ENCODE measurements around the gene SNIP1. TPM values are rescaled to one million over a fixed set of nuclear protein-coding genes. Genes with fewer than 3 reads are reported as not detected.
"Not testable (repeated sequence)": the region's sequence is repeated elsewhere in the genome, so short reads cannot be mapped to it uniquely, and the experiment has no call there.

The SNIP1 gene
- total RNA-seq, 2 donors from 2014 or later = 51.1 to 58.5 TPM

DNA sequence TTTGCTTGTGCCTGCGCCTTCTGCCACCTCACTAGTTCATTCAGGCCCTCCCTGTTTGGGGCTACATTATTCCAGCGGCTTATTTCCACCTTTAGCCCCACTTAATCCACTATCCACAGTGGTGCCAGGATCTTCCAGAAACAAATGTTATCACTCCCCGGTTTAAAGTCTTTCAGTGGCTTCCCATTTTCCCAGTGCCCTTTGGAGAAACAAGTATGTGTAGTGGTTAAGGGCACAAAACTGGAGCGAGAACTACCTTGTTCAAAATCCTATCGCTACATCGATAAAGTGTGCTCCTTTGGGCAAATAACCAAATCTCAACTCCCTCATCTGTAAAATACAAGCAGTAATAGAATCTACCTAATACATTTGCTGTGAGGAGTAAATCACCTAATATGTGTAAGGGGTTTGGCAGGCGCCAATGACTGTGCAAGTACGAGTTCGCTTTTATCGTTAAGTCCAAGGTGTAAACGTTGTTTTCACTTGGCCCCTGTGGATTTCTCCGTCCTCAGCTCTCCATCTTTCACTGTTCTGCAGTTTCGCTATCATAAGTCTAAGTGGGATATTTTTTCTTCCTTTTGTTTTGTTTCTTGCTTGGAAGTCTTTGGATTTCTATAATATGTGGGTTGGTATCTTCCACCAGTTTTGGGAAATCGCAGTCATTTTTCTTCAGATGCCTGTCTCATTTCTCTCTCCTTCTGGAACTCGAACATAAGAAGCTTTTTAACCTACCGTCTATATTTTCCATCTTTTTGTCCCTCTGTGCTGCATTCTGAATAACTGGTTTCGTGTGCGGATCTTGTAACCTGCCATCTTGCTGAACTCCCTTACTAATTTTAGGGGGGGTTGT, 38.7 kb downstream of the SNIP1 start:
- ATAC-seq (no peak), DNase-seq (no peak)
- H3K9me3 ChIP-seq (ENCODE audit: control insufficient read depth, low read length, poor library complexity, severe bottlenecking) = no peaks in the 10 kb centered on the region
- peaks cover 26% of the 10 kb centered on the region for H3K4me1 Mint-ChIP-seq
- H3K27me3 Mint-ChIP-seq = no peaks in the 10 kb centered on the region
- H3K27ac Mint-ChIP-seq = peak overlapping the region; percentile 91
- peak overlapping the region; percentile 98 for H3K4me3 Mint-ChIP-seq
- H3K36me3 Mint-ChIP-seq (ENCODE audit: low read depth) = peaks cover 2% of the 10 kb centered on the region

DNA sequence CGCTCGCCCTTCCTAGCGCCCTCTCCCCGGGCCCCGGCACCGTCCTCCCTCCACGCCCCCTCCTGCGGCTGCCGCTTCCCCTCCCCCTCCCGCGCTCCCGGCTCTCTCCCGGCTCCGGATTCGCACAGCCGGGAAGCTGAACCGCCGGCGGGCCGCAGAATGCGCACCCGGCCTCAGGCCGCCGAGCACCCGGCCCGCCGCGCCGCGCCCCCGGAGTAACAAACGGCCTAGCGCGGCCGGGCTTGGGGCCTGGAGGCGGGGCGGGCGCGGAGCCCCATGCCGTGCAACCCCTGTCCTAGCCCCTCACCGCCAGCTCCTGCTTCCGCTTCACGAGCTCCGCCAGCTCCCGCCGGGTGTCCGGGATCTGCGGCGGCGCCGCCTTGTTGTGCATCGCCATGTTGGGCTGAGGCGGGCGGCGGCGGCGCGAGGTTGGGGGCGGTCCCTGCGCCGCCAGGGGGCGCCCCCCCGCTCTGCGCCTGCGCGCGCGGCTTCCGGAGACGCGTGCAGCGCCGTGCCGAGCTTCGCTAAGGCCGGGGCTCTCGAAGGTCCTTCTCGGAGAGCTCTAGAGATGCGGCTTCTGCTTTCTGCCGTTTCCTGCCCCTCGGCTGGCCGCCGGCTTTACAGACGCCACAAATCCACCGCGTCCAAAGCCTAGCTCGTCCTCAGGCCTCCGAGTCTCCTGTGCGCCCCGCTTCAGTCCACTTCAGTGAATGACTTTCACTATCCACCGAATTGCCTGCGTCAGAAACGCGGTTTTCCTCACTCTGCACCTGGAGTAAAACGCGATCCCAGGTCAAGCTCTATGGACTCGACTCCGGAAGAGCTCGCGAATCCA, 39.5 kb downstream of the SNIP1 start, which contains the start of gene MEAF6:
Gene MEAF6 (minus strand): TSS at position 417 of the 835 bp plus-strand sequence. CDS start 20 bp downstream, at position 397.
- Mint-ChIP-seq H3K4me3 (peak within 1 kb of the TSS; percentile 98), H3K27me3 (no peaks in the 10 kb centered on the region), H3K4me1 (peaks cover 26% of the 10 kb centered on the region), H3K27ac (peak within 1 kb of the TSS; percentile 93), H3K36me3 (ENCODE audit: low read depth) (peaks cover 2% of the 10 kb centered on the region)
- no peaks in the 10 kb centered on the region for H3K9me3 ChIP-seq (ENCODE audit: control insufficient read depth, low read length, poor library complexity, severe bottlenecking)
- DNase-seq (peak; percentile 84 to 92 (median 84)), ATAC-seq (peak; percentile 95)

DNA sequence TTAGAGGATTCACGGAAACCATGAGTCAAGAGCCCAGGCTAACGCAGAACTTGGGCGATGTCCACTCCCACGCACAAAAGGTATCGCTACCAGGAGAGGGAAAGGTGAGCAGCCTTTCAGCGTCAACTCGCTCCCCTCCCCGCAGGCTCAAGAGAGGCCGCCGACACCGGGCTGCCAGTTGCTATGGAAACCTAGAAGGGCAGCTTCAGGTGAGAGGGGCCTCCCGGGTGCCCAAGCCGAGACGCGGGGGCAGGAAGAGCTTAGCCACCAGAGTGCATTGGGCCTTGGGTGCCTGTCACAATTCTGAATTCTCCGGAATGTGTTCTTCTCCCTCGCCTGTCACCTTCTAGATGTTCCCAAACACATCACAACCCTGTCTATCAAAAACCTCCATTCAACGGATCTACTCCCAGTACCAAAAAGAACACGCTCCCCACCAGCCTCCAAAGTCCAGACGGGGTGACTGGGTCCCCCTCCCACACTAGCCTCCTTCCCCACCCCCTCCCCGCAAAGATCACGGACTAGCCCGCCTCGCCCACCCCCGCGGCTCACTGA, 40.2 kb downstream of the SNIP1 start:
- H3K36me3 Mint-ChIP-seq (ENCODE audit: low read depth) = peaks cover 2% of the 10 kb centered on the region
- peak; percentile 20 for ATAC-seq

DNA sequence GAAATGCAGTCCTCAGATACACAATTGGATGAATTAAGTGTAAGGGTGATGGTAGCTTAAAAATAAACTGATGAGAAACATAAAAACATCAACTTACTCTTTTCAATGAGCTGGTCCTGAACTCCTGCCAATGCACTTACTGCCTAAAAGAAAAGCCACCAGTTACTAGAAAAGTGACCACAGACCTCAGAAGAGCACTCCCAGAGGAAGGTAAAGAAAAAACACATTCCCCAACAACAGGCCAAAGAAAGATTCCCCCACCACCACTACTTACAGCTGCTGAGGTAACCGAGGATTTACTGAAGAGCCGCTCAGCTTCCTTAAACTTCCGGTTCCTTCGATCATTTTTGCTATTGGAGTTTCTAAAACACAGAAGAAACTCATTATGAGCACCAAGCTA, 44.9 kb downstream of the SNIP1 start:
- Mint-ChIP-seq H3K27ac (peak overlapping the region; percentile 56), H3K36me3 (ENCODE audit: low read depth) (peaks cover 5% of the 10 kb centered on the region), H3K27me3 (no peaks in the 10 kb centered on the region), H3K4me3 (no peak overlapping the region), H3K4me1 (peaks cover 27% of the 10 kb centered on the region)
- no peak for ATAC-seq
- no peak for DNase-seq
- no peaks in the 10 kb centered on the region for H3K9me3 ChIP-seq (ENCODE audit: control insufficient read depth, low read length, poor library complexity, severe bottlenecking)

More for the DNA sequence above, 40.2 kb downstream of the SNIP1 start:
- no peaks in the 10 kb centered on the region for H3K9me3 ChIP-seq (ENCODE audit: control insufficient read depth, low read length, poor library complexity, severe bottlenecking)
- Mint-ChIP-seq H3K27me3 (no peaks in the 10 kb centered on the region), H3K27ac (peak overlapping the region; percentile 93), H3K4me1 (peaks cover 32% of the 10 kb centered on the region), H3K4me3 (peak overlapping the region; percentile 98)
- peak; percentile 11 to 31 (median 24) for DNase-seq

DNA sequence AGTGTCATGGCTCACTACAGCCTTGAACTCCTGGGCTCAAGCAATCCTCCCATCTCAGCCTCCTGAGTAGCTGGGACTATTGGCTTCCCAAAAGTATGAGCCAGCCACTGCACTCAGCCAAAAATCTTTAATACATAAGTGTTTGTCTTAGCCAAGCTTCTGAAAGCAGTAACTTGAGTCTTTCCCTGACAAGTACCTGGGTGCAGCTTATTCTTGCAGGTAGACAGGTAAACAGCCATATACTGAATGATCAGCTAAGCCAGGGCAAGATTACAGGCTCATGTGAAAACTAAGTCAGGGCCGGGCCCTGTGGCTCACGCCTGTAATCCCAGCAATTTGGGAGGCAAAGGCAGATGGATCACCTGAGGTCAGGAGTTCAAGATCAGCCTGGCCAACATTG, 47.4 kb downstream of the SNIP1 start:
- Mint-ChIP-seq H3K4me3 (no peak overlapping the region), H3K4me1 (peaks cover 12% of the 10 kb centered on the region)

DNA sequence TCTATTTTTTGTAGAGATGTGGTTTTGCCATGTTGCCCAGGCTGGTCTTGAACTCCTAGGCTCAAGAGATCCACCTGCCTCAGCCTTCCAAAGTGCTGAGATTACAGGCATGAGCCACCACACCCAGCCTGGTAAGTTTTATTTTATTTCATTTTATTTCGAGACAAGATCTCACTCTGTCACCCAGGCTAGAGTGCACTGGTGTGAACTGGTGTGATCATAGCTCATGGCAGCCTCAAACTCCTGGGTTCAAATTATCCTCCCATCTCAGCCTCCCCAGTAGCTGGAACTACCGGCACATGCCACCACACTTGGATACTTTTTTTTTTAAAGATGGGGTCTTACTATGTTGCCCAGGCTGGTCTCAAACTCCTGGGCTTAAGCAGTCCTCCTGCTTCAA, 51.3 kb downstream of the SNIP1 start:
- not testable (repeated sequence) for ATAC-seq; H3K36me3 Mint-ChIP-seq (ENCODE audit: low read depth); H3K27me3 Mint-ChIP-seq; H3K27ac Mint-ChIP-seq; H3K4me3 Mint-ChIP-seq; DNase-seq; H3K9me3 ChIP-seq (ENCODE audit: control insufficient read depth, low read length, poor library complexity, severe bottlenecking); H3K4me1 Mint-ChIP-seq

More for the DNA sequence above, 47.4 kb downstream of the SNIP1 start:
- Mint-ChIP-seq H3K27me3 (no peaks in the 10 kb centered on the region), H3K36me3 (ENCODE audit: low read depth) (peaks cover 4% of the 10 kb centered on the region), H3K27ac (peak overlapping the region; percentile 16)
- H3K9me3 ChIP-seq (ENCODE audit: control insufficient read depth, low read length, poor library complexity, severe bottlenecking) = no peaks in the 10 kb centered on the region
- DNase-seq = no peak
- ATAC-seq = no peak

DNA sequence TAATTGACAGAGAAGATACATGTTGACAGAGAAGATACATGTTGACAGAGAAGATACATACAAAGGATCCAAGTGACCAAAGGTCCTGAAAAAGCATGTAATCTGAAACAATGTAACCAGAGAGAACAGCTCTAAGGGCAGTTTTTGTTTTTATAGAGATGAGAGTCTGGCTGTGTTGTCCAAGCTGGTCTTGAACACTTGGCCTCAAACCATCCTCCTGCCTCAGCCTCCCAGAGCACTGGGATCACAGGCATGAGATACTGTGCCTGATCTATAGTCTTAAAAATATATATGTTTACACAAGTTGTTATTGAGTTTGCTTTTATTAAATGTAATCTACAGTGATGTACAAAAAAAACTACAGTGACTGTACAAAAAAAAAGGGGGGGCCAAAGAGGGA, 52.0 kb downstream of the SNIP1 start:
- no peak for DNase-seq
- Mint-ChIP-seq H3K36me3 (ENCODE audit: low read depth) (no peaks in the 10 kb centered on the region), H3K4me1 (peaks cover 3% of the 10 kb centered on the region)

DNA sequence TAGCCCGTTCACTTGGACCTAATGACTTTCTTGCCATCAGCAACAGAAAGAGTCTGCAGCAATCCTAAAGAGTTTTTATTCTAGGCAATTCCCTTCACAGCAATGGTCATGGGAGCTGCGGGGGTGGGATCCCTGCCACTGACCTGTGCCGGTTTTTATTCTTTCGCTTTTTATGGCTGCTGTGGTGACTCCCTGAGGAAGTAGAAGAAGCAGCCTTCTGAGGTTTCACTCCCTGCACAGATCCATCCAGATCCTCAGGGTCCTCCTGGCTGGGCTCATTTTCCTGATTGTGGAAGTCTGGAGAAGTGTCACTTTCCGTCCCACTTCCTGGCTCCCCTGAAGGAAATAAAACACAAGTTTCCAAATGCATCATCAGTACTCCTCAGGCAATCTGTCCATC, 52.4 kb downstream of the SNIP1 start:
- H3K4me1 Mint-ChIP-seq = peaks cover 3% of the 10 kb centered on the region
- no peaks in the 10 kb centered on the region for H3K27me3 Mint-ChIP-seq
- ATAC-seq (no peak), DNase-seq (no peak)
- peak overlapping the region; percentile 39 for H3K27ac Mint-ChIP-seq
- no peak overlapping the region for H3K4me3 Mint-ChIP-seq
- H3K36me3 Mint-ChIP-seq (ENCODE audit: low read depth) = no peaks in the 10 kb centered on the region
- H3K9me3 ChIP-seq (ENCODE audit: control insufficient read depth, low read length, poor library complexity, severe bottlenecking) = no peaks in the 10 kb centered on the region

More for the DNA sequence above, 52.0 kb downstream of the SNIP1 start:
- ATAC-seq = no peak
- H3K27ac Mint-ChIP-seq = peak overlapping the region; percentile 39
- H3K9me3 ChIP-seq (ENCODE audit: control insufficient read depth, low read length, poor library complexity, severe bottlenecking) = no peaks in the 10 kb centered on the region
- H3K4me3 Mint-ChIP-seq = no peak overlapping the region
- H3K27me3 Mint-ChIP-seq = no peaks in the 10 kb centered on the region

DNA sequence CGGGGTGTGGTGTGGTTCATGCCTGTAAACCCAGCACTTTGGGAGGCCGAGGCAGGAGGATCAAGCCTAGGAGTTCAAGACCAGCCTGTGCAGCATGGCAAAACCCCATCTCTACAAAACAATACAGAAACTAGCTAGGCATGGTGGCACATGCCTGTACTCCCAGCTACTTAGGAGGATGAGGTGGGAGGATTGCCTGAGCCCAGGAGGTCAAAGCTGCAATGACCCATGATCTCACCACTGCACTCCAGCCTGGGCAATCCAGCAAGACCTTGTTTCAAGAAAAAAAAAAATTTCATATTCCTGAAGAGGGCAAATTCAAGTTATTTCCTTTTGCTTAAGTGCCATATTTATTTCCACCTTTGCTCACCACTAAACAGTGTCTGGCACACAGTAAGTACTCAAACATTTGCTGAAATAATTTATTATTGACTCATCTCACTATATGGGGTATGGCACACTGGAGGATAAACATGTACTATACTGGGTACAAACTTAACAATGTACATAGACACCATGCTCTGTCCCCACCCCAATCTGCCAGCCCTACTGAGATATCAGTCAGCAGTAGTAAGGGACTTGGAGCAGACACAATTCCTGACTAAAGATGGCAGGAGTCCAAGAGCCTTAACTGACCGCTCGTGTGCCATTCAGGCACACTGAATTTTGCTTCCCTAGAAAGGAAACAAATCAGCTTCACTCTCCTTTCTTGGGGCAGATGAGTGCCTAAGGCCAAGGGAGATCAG, 55.0 kb downstream of the SNIP1 start:
- Mint-ChIP-seq H3K27me3 (no peaks in the 10 kb centered on the region), H3K4me3 (no peak overlapping the region), H3K36me3 (ENCODE audit: low read depth) (no peaks in the 10 kb centered on the region), H3K27ac (no peak overlapping the region), H3K4me1 (peaks cover 2% of the 10 kb centered on the region)
- no peak for DNase-seq
- no peaks in the 10 kb centered on the region for H3K9me3 ChIP-seq (ENCODE audit: control insufficient read depth, low read length, poor library complexity, severe bottlenecking)
- no peak for ATAC-seq

DNA sequence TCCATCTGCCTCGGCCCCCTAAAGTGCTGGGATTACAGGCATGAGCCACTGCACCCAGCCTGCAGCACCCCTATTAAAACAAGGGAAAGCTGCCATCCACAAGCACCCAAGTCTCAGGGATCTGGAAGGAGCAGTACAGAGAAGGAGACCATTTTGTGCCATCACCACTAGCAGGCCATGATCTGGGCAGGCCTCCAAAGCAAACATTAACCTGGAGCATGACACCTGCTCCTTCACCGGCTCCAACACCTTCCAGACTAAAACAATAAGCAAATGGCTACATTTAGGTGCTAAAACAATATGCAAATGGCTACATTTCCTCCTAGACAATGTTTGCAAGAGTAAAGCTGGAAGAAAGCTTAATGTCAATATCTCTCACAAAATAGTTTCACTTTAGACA, 56.3 kb downstream of the SNIP1 start:
- ATAC-seq (no peak), DNase-seq (no peak)
- Mint-ChIP-seq H3K4me1 (peaks cover 5% of the 10 kb centered on the region), H3K27ac (no peak overlapping the region), H3K4me3 (no peak overlapping the region), H3K27me3 (no peaks in the 10 kb centered on the region), H3K36me3 (ENCODE audit: low read depth) (peaks cover 3% of the 10 kb centered on the region)
- no peaks in the 10 kb centered on the region for H3K9me3 ChIP-seq (ENCODE audit: control insufficient read depth, low read length, poor library complexity, severe bottlenecking)

DNA sequence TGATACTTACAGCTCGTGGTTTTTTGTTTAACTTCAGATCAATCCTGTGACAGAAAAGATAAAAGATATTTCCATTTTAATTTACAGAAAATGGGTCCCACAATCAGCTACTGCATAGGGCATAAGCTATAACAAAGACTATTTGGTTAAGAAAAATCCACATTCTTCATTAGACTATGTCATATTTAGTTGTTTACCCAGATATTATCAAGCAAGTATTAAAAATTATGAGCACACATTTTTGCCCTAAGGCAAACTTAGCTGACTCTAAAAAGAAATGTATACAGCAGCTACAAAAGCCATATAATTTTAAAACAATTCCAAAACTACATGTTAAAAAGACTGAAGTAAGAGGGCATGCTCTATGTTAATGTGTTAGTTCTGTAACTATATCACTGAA, 58.2 kb downstream of the SNIP1 start:
- no peaks in the 10 kb centered on the region for H3K9me3 ChIP-seq (ENCODE audit: control insufficient read depth, low read length, poor library complexity, severe bottlenecking)
- Mint-ChIP-seq H3K4me1 (peaks cover 5% of the 10 kb centered on the region), H3K4me3 (no peak overlapping the region), H3K36me3 (ENCODE audit: low read depth) (peaks cover 3% of the 10 kb centered on the region), H3K27me3 (no peaks in the 10 kb centered on the region), H3K27ac (no peak overlapping the region)
- no peak for ATAC-seq
- DNase-seq = no peak

DNA sequence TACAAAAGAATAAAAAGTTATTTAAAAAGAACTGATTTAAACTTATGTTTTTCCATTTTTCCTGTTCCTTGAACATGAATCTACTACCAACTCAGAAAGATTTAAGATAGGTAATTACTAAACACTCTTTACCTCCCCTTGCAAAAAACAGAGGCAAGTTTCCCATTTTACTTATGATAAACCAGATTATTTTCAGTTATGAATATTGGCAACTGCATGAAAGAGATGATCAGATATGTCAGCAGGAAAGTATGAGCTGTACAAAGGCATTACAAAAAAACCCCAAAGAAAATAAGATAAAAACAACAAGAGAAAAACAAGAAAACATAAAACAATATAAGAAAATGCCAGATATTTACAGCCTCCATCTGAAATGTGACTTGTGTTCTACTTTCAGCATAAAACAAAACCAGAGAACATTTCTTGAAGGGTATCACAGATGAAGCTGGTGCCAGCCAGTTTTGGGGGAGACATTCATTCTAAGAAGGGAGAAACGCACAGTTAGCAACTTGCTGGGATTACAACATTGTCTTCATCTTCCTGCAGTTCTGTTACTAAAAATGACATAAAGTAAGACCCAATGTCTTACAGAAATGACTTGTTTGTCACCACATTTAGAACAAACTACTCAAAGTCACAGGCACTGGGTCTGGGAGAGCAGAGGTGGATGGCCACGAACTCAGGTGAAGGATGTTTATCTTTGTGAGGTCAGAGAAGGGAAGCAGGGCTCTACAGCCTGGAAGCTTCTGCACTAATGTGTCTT, 60.6 kb downstream of the SNIP1 start:
- Mint-ChIP-seq H3K4me1 (peaks cover 5% of the 10 kb centered on the region), H3K27ac (peak overlapping the region; percentile 37)

More for the DNA sequence above, 60.6 kb downstream of the SNIP1 start:
- H3K27me3 Mint-ChIP-seq = no peaks in the 10 kb centered on the region
- H3K9me3 ChIP-seq (ENCODE audit: control insufficient read depth, low read length, poor library complexity, severe bottlenecking) = no peaks in the 10 kb centered on the region
- no peak overlapping the region for H3K4me3 Mint-ChIP-seq
- ATAC-seq (no peak), DNase-seq (no peak)
- peaks cover 5% of the 10 kb centered on the region for H3K36me3 Mint-ChIP-seq (ENCODE audit: low read depth)

Measured in T-helper 17 cell (primary cell).